Measurements from ENCODE around the gene DRD2.

The DRD2 gene

GRCh38 chr11:113363406-113363805 lies 111.8 kb downstream of the DRD2 start:
- no peak for DNase-seq

All from SIG-M5 (cell line).